Suppressor macrophage (primary cell): ENCODE results near the gene DLG5.

Source experiments
- DNase-seq, 4 experiments: peaks; one replicate each; pipeline ENCODE4 v3.0.0-alpha.2; 2020 to 2022

The DLG5 gene

DNA sequence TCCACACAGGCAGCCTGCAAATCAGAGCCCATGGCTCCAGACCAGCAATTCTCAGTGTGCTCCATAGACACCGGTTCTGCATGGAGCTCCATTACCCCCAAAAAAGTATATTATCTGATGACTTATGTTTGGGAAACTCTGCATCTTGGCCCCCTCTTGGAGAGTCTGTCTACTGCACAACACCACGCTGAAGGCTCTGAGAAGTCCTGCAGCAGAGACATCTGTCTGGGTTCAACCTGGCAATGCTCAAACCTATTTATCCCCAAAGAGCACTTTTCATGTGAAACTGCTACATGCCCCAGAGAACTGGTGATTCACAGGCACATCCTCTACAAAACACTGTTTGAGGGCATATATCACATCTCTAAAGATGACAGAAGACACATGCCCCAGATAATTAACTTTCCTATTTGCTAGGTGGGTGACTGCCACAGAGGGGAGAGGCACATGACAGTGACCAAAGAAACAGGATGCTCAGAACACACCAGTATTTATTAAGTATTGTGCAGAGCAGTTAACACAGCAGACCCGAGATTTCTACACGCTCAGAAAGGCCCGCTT, 83.8 kb downstream of the DLG5 start:
- no peak for DNase-seq

DNA sequence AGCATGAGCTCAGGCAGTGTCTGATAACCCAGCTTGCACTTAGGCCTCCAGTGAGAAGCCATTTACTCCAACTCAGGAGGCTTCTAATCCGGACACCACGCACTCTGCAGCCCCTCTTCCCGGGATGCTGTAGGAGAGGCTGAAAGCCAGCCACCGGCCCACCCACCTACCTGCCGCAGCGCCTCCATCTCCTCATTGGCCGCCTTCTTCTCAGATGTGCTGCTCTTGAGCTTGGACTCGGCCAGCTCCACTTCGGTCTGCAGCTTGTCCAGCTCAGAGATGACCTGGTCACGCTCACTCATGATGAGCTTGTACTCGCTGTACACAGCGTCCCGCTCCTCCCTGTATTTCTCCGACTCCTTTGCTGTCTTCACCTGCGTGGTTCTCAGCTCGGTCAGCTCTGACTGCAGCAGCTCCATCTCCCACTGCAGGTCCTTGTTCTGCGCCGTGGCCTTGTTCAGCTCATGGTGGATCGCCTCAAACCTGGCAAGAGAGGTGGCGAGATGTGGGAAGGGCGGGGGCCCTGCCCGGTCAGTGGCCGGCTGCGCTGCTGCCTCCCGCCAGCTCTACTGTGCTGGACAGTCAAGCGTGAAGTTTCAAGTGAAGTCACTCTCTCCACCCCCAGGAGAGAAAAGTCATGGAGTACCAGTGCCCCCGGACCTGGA, 84.7 kb downstream of the DLG5 start:
- DNase-seq, result no peak

DNA sequence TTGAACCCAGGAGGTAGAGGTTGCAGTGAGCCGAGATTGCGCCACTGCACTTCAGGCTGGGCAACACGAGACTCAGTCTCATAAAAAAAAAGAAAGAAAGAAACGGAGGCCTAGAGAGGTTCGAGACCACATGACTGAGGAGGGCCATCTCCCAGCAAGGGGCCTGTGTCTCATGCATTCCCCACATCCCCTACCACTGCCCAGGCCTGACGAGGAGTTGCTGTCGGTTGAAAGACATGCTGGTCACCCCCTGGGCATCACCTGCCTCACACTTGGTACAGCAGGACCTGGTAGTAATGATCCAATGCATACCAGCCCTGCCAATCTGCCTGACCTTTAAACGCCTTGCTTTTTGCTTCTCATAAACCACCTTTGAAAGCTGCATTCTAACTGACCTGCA, 85.9 kb downstream of the DLG5 start:
- DNase-seq, result no peak

DNA sequence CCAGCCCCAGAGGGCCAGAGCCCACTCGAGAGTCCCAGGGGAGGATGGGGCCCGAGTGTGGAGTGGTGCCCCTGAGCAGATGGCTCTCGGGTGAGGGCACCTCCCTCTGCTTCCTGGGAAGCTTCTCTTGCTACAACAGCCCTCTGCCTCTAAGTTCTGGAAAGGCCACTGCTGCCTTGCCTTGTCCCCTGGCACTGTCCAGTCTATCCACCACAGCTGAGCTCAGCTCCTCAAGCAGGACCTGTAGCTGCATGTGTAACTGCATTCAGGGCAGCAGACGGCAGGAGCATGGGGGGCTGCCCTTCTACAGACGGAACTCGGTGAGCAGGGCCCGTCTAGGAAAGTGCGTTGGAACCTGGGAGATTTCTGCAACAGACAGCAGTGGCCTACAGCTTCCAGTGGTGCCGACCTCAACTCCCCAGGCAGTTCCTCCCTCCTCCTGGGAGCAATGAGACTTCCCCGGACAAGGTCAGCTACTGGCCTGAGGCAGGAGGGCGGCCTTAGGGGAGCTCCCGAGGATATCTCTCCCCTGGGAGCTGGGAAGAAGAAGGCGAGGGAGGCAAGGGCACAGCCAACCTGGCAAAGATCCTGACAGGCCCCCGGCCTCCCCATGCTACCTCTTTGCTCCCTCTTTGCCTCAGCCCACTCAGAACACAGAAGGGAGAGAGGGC, 88.5 kb downstream of the DLG5 start:
- DNase-seq, result no peak

DNA sequence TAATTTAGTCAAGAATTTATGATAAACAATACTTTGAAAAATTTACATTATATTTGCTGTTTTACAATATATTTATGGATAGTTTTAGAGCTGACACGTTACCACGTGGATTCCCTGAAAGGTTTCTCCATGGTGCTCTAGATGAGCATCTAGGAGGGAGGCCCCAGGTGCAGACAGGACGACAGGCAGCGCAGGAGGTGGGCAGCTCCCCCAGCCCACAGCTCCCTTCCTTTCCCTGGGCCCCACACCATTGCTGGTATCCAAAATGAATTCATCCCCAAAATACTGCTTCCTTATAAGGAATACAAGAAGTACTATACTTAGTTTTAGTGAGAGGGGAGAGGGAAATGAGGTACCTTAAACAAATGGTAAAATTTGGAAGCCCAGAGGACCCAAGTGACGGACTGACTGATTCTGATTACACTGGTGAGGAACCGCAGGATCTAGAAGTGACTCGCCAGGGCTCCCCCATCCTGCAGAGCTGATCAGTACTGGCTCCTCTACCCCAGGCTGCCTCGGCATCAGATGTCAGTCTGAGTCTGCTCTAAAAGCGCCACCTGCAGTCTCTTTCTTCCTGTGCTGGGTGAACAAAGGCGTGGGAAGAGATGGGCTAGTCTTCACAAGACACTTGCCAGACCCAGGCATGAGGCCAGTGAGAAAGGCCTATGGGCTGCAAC, 89.2 kb downstream of the DLG5 start:
- peak in 2 of 4 experiments; percentile 6 to 7 for DNase-seq

DNA sequence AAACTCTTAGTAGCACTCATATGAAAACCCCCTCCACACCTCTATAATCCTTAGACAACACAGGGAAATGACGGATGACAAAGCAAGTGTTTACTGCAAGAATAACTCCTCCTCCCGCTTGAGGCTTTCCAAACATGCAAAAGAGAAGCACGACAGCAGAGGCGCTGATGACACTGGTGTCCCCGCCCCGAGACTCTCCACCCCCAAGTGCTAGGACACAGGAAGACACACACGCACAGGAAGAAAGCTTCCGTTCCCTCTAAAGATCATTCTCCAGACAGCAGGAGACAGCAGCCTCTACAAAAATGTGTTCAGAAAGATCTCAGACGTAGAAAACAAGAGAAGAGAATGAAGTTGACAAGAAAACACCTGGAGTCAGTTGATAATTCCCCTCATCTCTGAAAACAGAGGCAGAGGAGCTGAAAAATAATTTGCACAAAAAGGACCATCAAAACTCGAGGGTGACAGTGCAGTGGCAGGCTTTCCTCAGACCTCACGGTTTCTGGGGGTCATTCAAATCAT, 90.2 kb downstream of the DLG5 start:
- peak; percentile 82 to 92 (median 89) for DNase-seq

DNA sequence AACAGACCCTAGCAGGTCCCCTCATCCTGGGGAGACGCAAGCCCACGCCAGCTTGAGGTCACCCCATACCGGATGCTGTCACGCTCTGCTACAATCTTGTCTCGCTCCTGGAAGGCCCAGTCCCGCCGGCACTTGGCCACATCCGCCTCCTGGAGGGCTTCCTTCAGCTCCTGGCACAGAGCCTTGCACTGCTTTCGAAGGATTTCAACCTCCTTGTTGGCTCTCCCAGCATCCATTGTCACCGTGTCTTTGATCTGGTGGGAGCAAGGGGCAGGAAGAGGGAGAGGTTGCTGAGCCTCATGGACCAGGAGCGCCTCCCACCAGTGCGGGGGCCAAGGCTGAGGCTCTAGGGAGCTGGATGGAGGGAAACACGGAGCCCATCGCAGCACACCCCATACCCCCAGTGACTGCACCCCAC, 90.9 kb downstream of the DLG5 start:
- no peak for DNase-seq

DNA sequence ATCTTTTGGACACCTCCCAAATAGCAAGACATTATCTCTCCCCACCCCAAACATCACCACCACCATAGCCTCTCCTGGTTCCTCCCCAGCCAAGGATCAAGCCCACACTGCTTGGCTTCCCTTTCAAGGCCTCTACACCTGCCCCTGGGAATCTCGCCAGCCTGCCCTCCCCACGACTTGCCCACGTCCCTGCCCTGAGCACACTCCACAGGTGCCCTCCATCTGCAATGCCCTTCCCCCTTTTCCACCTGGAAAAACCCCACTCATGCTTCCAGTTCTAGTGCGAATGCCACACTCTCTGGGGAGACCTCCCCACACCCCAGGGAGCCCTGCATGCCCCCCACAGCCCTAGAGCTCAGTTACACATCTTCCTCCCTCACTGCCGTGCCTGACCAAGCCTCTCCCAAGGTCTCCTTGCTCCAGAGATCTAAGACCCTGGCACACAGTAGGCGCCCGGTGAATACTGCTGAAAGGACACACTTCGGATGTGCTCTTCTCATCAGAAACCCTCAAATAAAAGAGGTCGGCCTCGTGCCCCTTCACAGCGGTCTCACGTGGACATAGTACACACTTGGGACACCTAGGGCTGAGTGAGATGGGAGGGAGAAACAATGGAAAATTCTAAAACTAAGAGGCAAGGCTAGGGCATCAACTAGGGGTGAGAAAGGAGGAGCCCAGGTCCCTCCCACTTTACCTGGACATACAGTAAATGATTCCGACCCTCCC, 91.4 kb downstream of the DLG5 start:
- no peak for DNase-seq

DNA sequence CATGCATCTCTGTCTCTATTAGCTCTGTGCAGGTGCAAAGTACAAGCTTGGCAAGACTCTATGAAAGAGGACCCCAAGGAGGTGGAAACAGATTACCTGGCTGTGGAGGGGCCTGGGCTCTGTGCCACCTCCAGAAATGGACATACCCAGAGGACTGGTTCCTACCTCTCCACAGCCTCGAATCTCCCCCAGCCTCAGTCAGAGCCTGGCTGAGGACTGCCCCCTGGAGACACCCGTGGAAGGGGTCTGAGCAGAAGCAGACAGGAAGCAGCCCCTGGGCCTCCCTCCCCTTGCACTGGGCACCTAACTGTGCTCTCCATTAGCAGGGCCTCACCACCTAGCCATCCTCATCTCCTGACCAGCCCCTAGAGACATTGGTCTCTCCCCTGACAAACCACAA, 92.0 kb downstream of the DLG5 start:
- DNase-seq, result no peak

DNA sequence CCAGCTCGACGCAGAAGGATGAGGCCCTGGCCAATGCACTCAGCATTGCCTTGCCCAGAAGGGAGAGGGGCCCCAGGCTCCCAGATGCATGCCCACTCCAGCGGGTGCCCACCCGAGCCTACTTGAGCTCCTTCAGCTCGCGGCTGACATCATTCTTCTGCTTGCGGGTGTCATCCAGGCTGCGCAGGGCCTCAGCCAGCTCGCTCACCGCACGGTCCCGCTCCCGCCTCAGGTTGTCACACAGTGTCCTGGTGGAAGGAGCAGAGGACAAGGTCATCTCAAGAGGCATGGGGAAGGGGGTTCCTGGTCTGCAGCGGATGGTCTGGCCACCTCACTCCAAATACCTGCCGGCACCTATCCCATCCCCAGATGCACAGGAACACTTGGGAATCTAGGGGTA, 92.8 kb downstream of the DLG5 start:
- DNase-seq, result no peak

DNA sequence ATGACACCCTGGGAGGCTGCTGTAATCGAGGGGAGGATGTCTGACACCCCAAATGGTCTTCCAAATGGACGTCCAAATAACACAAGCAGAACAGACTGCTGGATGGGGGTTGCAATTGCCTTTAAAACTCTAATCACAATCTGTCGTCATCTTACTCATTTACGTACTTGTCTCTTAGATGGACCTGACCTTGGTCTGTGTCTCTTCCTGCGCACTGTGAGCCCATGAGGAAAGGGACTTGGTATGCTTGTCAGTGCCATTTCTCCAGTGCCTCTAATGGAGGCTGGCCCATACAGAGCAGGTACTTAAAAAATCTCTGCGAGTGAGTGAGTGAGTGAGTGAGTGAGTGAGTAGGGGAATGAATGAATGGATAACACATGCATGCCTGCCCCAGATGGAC, 93.3 kb downstream of the DLG5 start:
- DNase-seq, result no peak

DNA sequence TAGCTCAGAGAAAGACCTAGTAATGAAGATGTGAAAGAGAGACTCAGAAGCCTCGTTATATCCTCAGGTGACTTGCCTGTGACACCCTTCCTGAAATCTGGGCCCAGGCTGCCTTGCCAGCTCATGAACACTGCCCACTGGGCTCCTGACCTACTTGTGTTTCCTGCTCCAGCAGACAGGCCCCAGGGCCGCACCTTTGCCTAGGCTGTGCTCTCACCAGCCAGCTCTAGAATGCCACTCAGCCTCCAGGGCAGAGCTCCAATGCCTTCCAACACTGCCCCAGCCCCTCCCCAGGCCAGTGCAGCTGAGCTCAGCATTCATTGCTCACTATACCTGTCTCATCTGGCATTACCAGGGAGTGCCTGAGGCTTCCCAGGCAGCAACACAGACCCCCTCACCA, 94.3 kb downstream of the DLG5 start:
- DNase-seq, result no peak

DNA sequence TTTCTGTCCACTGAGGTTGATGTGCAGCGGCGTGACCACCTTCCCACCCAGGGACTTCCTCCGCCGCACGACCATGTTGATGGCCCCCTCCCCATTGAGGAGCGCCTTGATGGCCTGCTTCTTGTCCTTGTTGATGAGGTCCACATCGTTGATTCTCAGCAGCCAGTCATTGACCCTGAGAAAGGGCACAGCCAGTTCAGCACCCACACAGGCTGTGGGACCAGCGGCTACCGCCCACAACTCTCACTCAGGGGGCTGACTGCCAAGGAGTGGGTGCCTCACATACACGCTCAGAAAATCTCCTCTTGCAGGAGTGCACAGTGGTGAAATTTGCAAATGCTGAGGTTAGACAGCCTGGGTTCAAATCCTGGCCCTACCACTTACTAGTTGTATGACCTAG, 97.2 kb downstream of the DLG5 start:
- DNase-seq, result no peak

DNA sequence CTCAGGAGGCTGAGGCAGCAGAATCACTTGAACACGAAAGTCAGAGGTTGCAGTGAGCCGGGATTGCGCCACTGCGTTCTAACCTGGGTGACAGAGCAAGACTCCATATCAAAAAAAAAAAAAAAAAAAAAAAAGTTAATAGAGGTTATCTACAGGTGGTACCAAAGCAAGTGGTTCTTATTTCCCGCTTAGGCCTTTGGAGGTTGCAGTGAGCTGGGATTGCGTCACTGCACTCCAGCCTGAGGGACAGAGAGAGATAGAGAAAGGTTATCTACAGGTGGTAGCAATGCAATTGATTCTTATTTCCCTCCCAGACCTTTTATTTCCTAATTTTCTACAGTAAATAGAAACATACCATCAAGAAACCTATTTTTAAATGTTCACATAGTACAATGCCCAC, 98.2 kb downstream of the DLG5 start:
- no peak for DNase-seq

DNA sequence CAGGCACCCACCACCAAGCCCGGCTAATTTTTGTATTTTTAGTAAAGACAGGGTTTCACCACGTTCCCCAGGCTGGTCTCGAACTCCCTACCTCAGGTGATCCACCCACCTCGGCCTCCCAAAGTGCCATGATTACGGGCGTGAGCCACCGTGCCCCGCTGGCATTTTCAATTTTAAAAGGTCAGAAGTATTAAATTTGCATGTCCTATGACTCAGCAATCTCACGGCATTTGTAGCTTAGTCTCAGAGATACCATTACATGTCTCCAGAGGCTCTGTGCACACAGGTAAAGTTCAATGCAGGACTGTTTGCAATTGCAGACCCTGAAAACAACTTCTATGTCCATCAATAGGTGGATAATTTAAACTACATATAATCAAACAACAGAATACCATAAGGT, 99.2 kb downstream of the DLG5 start:
- DNase-seq, result no peak

DNA sequence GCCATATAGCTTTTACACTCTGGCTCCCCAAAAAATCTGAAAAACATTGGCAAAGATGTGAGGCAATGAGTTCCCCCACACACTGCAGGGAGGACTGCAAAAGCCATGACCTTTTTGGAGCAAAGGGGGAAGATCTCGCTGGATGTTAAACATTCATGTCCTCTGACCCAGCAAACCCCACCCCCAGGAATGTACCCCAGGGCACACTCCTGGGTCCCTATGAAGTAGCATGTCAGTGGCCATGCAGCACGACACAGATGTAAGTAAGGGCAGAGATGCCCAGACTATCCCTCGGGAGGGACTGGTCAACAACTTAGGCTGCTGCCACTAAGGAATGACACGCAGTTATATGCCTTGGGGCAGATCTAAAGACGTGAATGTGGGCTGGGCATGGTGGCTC, 100.6 kb downstream of the DLG5 start:
- DNase-seq, result no peak

DNA sequence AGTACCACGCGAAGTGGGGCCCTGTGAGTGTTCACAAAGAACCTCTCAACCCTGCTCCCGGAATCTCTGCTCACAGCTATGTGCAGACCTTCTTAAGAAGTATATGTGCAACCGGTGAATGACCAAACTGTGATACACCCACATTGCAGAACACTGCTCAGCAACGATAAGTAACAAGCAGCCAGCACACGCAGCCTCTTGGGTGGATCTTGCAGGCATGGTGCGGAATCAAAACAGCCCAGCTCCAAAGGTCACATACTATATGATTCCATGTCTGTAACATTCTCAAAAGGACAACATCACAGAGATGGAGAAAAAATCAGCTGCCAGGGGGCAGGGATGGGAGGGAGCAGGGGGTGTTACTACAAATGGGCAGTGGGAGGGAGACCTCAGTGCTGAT, 101.6 kb downstream of the DLG5 start:
- no peak for DNase-seq

DNA sequence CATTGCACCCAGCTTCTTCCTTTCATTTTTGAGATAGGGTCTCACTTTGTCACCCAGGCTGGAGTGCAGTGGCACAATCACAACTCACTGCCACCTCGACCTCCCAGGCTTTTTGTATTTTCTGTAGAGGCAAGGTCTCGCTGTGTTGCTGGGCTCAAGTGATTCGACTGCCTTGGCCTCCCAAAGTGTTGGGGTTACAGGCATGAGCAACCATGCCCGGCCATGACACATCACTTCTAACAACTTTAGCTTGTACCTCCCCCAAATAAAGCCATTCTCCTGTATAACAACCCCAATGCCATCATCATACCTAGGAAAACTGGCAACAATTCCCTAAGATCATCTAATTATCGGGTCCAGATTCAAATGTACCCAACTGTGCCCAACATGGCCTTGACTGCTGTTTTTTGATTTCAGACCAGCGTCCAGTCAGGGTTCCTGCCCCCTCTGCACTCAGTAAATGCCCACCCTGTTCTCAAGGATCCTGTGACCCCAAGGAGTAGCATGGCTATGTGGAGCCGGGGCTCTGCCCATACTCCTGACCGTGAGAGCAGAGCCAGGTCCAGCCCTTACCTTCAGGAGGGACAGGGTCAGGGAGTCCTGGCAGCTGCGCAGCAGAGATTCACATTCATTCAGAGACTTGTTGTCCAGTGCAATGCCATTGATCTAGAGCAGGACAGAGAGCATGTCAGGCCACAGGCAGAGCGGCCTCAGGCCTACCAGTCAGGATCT, 102.6 kb downstream of the DLG5 start:
- DNase-seq, result no peak

DNA sequence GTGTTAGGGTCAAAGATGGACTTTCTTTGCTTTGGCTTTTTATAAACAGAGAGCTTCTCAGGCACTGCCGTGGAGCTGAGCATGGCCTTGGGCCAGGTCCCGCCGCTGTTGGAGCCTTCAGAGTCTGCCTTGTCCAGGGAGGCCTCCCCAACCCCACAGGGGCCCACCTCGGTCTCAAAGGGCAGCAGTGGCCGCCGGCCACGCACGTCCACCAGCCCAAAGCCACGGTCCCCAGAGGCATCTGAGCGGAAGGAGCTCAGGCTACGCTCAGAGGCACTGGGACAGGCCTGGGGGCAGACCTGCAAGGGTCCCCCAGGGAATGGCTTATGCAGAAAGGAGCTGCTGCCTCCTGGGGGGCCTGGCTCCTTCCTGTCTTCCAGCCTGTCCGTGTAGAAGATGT, 105.0 kb downstream of the DLG5 start:
- no peak for DNase-seq

DNA sequence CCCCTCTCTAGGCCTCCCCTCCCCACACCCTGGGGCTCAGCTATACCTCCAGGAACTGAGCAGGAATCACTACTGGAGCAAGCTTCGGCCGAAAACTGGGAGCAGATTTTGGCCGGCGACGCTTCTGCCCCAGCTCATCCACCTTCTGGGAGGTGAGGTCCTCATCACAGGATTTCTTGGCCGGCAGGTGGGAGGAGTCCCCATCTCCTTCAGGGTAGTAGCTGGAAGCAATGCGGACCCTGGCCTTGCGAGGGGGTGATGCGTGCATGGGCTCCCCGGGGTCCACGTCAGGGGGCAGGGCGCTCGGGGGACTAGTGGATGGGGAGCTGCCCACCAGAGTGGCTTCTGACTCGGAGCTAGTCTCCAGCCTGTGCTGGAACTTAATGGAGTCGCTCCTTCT, 105.5 kb downstream of the DLG5 start:
- DNase-seq, result no peak

DNA sequence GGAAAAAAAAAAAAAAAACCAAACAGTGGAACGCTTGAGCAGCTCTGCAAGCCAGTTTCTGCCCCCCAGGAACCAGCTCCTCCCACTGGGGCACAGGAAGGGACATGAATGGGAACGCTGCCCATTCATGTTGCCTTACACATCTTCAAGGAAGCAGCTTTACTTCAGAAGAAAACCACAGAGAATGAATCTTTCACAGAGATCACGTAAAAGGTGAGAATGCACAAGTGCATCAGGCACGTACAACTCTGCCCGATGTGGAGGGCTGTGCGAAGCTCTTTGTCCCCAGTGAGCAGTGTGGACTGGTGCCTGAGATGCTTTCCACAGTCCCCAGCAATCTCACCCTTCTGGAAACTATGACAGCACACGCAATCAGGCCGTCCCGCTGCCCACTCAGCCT, 106.2 kb downstream of the DLG5 start:
- no peak for DNase-seq
